GM13976 (cell line): Measurements from ENCODE around the gene CCDC174.

ENCODE experiments used
- DNase-seq: peaks from one replicate; pipeline ENCODE4 v3.0.0; 2012; ENCODE audit warnings: low spot score
- CTCF ChIP-seq: IDR thresholded peaks from 2 replicates; pipeline ENCODE4 v1.5.1; 2012; ENCODE audit warnings: borderline replicate concordance, mild to moderate bottlenecking; ENCODE audit not compliant: insufficient read depth; ENCODE audit errors: extremely low read depth, missing control alignments, control extremely low read depth
- in situ Hi-C: fragments of 300-500 bp; cut with MboI; formaldehyde crosslinking; loops from one replicate; pipeline ENCODE4 v1.12.0; 2022; ENCODE audit warnings: low sequenced_read_pairs, mixed read lengths, inconsistent platforms; ENCODE audit not compliant: unreplicated experiment

The CCDC174 gene

GRCh38 chr3:14719006-14719405, 67.4 kb downstream of the CCDC174 start:
- no peak for DNase-seq
- no peak for TF ChIP-seq CTCF
- in situ Hi-C loops: no loop called here

DNA sequence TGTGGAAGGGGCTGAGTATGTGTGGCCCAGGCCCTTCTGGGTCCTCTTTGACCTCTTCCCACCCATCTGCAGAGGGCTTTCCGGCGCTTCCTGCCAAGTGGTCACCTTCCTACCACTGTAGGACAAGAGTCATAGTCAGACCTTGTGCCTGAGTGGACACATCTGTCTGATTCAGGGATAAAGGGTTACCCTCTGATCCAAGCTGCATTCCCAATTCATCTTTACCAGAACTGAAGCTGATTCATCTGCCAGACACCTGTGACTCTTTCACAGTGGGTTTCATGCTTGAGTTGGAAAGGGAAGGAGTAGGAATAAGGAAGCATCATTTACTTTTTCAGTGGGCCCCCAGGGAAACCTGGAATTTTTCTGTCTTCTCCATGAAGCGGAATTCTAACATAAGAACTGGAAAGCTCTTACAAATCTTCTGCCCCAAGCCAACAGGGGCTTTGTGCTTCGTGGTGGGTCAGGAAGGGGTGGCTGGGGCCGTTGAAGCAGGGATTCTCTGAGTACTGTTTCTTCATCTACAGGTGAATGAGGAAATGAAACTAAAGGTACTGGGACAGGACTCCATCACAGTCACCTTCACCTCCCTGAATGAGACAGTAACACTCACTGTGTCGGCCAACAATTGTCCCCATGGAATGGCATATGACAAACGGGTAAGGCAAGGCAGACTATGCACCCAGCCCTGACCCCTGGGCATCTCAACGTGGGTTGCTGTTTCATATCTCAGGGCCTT, 69.7 kb downstream of the CCDC174 start:
- in situ Hi-C loops: no loop called here
- no peak for TF ChIP-seq CTCF
- DNase-seq: no peak
